Esophagus muscularis mucosa (tissue), 4 donors: ENCODE results near the gene DOCK4. TPM values are rescaled to one million over a fixed set of nuclear protein-coding genes. Genes with fewer than 3 reads are reported as not detected.

ENCODE experiments used
- DNase-seq: peaks from one replicate; pipeline ENCODE4 v3.0.0-alpha.2; 2017; ENCODE audit errors: extremely low spot score
- H3K27ac ChIP-seq, 4 donors: fragments of 200-600 bp; sonication (generic); replicated peaks in 1 of 4; 1 replicate in 3 of 4; 2 replicates in 1 of 4; pipeline ENCODE4 v1.5.1; 2016 to 2019; ENCODE audit warnings: mild to moderate bottlenecking in 1 of 4
- H3K27me3 ChIP-seq, 4 donors: fragments of 200-600 bp; sonication (generic); one replicate each; pipeline versions ENCODE4 v1.5.1 to v1.6.0; 2016 to 2019
- H3K36me3 ChIP-seq, 4 donors: fragments of 200-600 bp; sonication (generic); one replicate each; pipeline ENCODE4 v1.5.1; 2016 to 2019
- H3K4me1 ChIP-seq, 4 donors: fragments of 200-600 bp; sonication (generic); one replicate each; pipeline ENCODE4 v1.5.1; 2016 to 2019
- H3K4me3 ChIP-seq, 4 donors: fragments of 200-600 bp; sonication (generic); 1 replicate in 2 of 4; 2 replicates in 2 of 4; pipeline ENCODE4 v1.5.1; 2016 to 2019; ENCODE audit warnings: mild to moderate bottlenecking in 4 of 4, moderate library complexity in 1 of 4
- H3K9me3 ChIP-seq, 4 donors: fragments of 200-600 bp; sonication (generic); 1 replicate in 3 of 4; 2 replicates in 1 of 4; pipeline ENCODE4 v1.5.1; 2016 to 2019
- CTCF ChIP-seq, 3 experiments: fragments of 200-600 bp in 2 of 3; fragments of 450-650 bp in 1 of 3; sonication (generic) in 2 of 3; IDR thresholded peaks; one replicate each; pipeline ENCODE4 v1.5.1; 2017 to 2019; ENCODE audit warnings: antibody characterized with exemption in 3 of 3, mild to moderate bottlenecking in 2 of 3, moderate library complexity in 1 of 3
- EP300 ChIP-seq: sonication (generic); formaldehyde crosslinking; IDR thresholded peaks from one replicate; pipeline ENCODE4 v1.6.1; 2017; ENCODE audit warnings: antibody characterized with exemption
- POLR2A ChIP-seq: fragments of 450-650 bp; IDR thresholded peaks from one replicate; pipeline ENCODE4 v1.6.1; 2017; ENCODE audit warnings: antibody characterized with exemption, moderate library complexity, mild to moderate bottlenecking, low read depth
- POLR2AphosphoS5 ChIP-seq, 2 donors: sonication (generic); formaldehyde crosslinking; IDR thresholded peaks; one replicate each; pipeline ENCODE4 v1.6.1; 2017; ENCODE audit warnings: antibody characterized with exemption in 2 of 2
- WGBS: methylation state at CpG from one replicate; pipeline ENCODE4 v1.1.5; 2018; 5-methylcytosine and 5-hydroxymethylcytosine counted together
- intact Hi-C: fragments of 100-400 bp; cut with DNase I; formaldehyde crosslinking; loops from one replicate; pipeline ENCODE4 v1.15.1; 2023
- total RNA-seq, 4 donors: library from RNA; depleted of rRNA; stranded (reverse); fragments of >200 nt; gene quantifications; one replicate each; pipeline versions ENCODE4 v1.1.0 to v1.2.1, GENCODE V29; 2016

The DOCK4 gene
- total RNA-seq, 4 donors from 2014 or later, result 14.0 to 25.3 (median 18.8) TPM

GRCh38 chr7:112067632-112068540, 138.3 kb downstream of the DOCK4 start:
- H3K27ac ChIP-seq, result no peak overlapping the region
- TF ChIP-seq EP300, result no peak
- TF ChIP-seq POLR2A, result no peak
- no peak for TF ChIP-seq CTCF (IDR thresholded peaks at IDR 0.05)
- no peak for TF ChIP-seq POLR2AphosphoS5 (IDR thresholded peaks at IDR 0.05)
- no peak for DNase-seq
- H3K4me1 ChIP-seq, result peaks cover 10 to 25% (median 13%) of the 10 kb centered on the region in 4 donors
- no peaks in the 10 kb centered on the region for H3K9me3 ChIP-seq
- H3K4me3 ChIP-seq, result no peak overlapping the region
- 54% methylated on average over 5 of the region's 5 CpGs for WGBS
- H3K27me3 ChIP-seq, result no peaks in the 10 kb centered on the region
- intact Hi-C loops, result no loop called here
- H3K36me3 ChIP-seq, result no peaks in the 10 kb centered on the region

GRCh38 chr7:112067200-112067599, 139.0 kb downstream of the DOCK4 start:
- WGBS, result 83% methylated on average over 2 of the region's 2 CpGs
- Histone ChIP-seq H3K27ac (no peak overlapping the region), H3K4me1 (peaks cover 7 to 19% (median 13%) of the 10 kb centered on the region in 4 donors), H3K4me3 (no peak overlapping the region), H3K27me3 (no peaks in the 10 kb centered on the region), H3K9me3 (no peaks in the 10 kb centered on the region), H3K36me3 (no peaks in the 10 kb centered on the region)
- TF ChIP-seq EP300, result no peak
- TF ChIP-seq CTCF (IDR thresholded peaks at IDR 0.05), result no peak
- TF ChIP-seq POLR2AphosphoS5 (IDR thresholded peaks at IDR 0.05), result no peak
- no peak for TF ChIP-seq POLR2A
- intact Hi-C loops, result no loop called here
- DNase-seq, result no peak

- WGBS, result 100% methylated on average over 1 of the region's 1 CpG
- TF ChIP-seq POLR2A, result no peak
- TF ChIP-seq EP300, result no peak
- TF ChIP-seq CTCF (IDR thresholded peaks at IDR 0.05), result no peak
- Histone ChIP-seq H3K4me3 (no peak overlapping the region), H3K36me3 (no peaks in the 10 kb centered on the region), H3K27ac (no peak overlapping the region), H3K27me3 (no peaks in the 10 kb centered on the region), H3K9me3 (no peaks in the 10 kb centered on the region), H3K4me1 (peaks cover 15 to 23% (median 18%) of the 10 kb centered on the region in 4 donors)
- no peak for DNase-seq
- intact Hi-C loops, result no loop called here
Measured at GRCh38 chr7:112065758-112066157, 140.4 kb downstream of the DOCK4 start.

- WGBS, result 98% methylated on average over 5 of the region's 5 CpGs
- TF ChIP-seq EP300 (no peak), POLR2A (no peak), POLR2AphosphoS5 (IDR thresholded peaks at IDR 0.05) (no peak), CTCF (IDR thresholded peaks at IDR 0.05) (no peak)
- peaks cover 15 to 25% (median 23%) of the 10 kb centered on the region in 4 donors for H3K4me1 ChIP-seq
- H3K9me3 ChIP-seq, result no peaks in the 10 kb centered on the region
- no peaks in the 10 kb centered on the region for H3K27me3 ChIP-seq
- intact Hi-C loops, result no loop called here
- no peaks in the 10 kb centered on the region for H3K36me3 ChIP-seq
- no peak for DNase-seq
- no peak overlapping the region for H3K4me3 ChIP-seq
- H3K27ac ChIP-seq, result no peak overlapping the region
Measured at GRCh38 chr7:112064627-112065385, 141.4 kb downstream of the DOCK4 start.
